ENCODE results near the gene TMEM150B.

The TMEM150B gene

DNA sequence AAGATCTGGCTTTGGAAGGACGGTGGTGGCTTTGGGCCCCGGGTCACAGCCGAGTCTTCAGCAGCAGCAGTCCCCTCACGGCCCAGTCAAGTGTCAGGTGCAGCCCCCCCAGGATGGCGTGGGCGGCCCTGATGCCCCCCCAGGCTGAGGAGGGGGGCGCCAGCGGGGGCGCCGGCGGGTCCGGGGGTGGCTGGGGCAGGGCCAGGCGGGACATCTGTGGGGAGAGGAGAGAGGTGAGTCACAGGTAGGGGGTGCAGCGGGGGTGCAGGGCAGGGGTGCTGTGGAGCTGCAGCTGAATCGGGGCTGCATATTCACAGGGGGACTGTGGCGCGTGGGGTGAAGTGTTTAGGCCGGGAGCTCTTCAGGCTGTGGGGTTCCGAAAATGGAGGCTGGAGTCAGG is 40.8 kb upstream of the TMEM150B start:
- H2AFZ ChIP-seq (ENCODE audit: low read depth, low read length): no peak overlapping the region
- ATAC-seq (ENCODE audit: insufficient read depth, low read depth) (no peak), DNase-seq (no peak)
- no peak overlapping the region for H3K4me2 ChIP-seq (ENCODE audit: insufficient read depth, low read length)
- no peak overlapping the region for H3K9ac ChIP-seq (ENCODE audit: low read depth, low read length)
- no peaks in the 10 kb centered on the region for H3K27me3 ChIP-seq (ENCODE audit: insufficient read depth, low read length, poor library complexity)
- no peaks in the 10 kb centered on the region for H3K36me3 ChIP-seq (ENCODE audit: insufficient read depth, low read length)
- H3K27ac ChIP-seq (ENCODE audit: low read length): no peak overlapping the region
- no peak for TF ChIP-seq EZH2 (IDR thresholded peaks at IDR 0.05; ENCODE audit: borderline replicate concordance, low read depth, low read length, severe bottlenecking)
- no peak for TF ChIP-seq CTCF (IDR thresholded peaks at IDR 0.05; ENCODE audit: borderline replicate concordance, extremely low read depth, low read length, poor library complexity, severe bottlenecking)
- H3K4me1 ChIP-seq (ENCODE audit: insufficient read depth, low read length): no peaks in the 10 kb centered on the region
- no peaks in the 10 kb centered on the region for H3K79me2 ChIP-seq (ENCODE audit: insufficient read depth, low read length)
- H3K9me3 ChIP-seq (ENCODE audit: insufficient read depth, low read length, severe bottlenecking): no peaks in the 10 kb centered on the region
- H4K20me1 ChIP-seq (ENCODE audit: insufficient read depth, low read length): no peaks in the 10 kb centered on the region
- no peak overlapping the region for H3K4me3 ChIP-seq (ENCODE audit: low read depth in 1 of 2, low read length in 2 of 2)

DNA sequence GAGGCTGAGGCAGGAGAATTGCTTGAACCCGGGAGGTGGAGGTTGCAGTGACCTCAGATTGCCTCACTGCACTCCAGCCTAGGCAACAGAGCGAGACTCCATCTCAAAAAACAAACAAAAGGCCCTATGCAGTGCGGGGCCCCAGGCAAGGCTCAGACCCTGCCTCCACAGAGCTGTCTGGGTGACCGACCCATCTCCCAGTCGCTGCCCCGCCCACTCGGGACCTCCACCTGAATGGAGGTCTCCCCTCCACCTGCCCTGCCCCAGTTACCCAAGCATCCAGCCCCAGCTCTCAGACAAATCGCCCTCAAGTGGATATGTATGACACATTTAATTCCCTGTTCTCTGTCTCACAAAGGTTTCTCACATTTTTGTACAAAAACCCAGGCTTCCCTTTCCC is 40.1 kb upstream of the TMEM150B start:
- no peak for DNase-seq
- TF ChIP-seq EZH2 (IDR thresholded peaks at IDR 0.05; ENCODE audit: borderline replicate concordance, low read depth, low read length, severe bottlenecking): no peak
- no peak for TF ChIP-seq CTCF (IDR thresholded peaks at IDR 0.05; ENCODE audit: borderline replicate concordance, extremely low read depth, low read length, poor library complexity, severe bottlenecking)
- Histone ChIP-seq H3K4me3 (ENCODE audit: low read depth in 1 of 2, low read length in 2 of 2) (no peak overlapping the region), H3K79me2 (ENCODE audit: insufficient read depth, low read length) (no peaks in the 10 kb centered on the region), H3K4me1 (ENCODE audit: insufficient read depth, low read length) (no peaks in the 10 kb centered on the region), H3K4me2 (ENCODE audit: insufficient read depth, low read length) (no peak overlapping the region), H3K9me3 (ENCODE audit: insufficient read depth, low read length, severe bottlenecking) (no peaks in the 10 kb centered on the region), H3K36me3 (ENCODE audit: insufficient read depth, low read length) (no peaks in the 10 kb centered on the region), H3K27ac (ENCODE audit: low read length) (no peak overlapping the region), H3K27me3 (ENCODE audit: insufficient read depth, low read length, poor library complexity) (no peaks in the 10 kb centered on the region), H3K9ac (ENCODE audit: low read depth, low read length) (no peak overlapping the region), H4K20me1 (ENCODE audit: insufficient read depth, low read length) (no peaks in the 10 kb centered on the region), H2AFZ (ENCODE audit: low read depth, low read length) (no peak overlapping the region)
- ATAC-seq (ENCODE audit: insufficient read depth, low read depth): no peak

DNA sequence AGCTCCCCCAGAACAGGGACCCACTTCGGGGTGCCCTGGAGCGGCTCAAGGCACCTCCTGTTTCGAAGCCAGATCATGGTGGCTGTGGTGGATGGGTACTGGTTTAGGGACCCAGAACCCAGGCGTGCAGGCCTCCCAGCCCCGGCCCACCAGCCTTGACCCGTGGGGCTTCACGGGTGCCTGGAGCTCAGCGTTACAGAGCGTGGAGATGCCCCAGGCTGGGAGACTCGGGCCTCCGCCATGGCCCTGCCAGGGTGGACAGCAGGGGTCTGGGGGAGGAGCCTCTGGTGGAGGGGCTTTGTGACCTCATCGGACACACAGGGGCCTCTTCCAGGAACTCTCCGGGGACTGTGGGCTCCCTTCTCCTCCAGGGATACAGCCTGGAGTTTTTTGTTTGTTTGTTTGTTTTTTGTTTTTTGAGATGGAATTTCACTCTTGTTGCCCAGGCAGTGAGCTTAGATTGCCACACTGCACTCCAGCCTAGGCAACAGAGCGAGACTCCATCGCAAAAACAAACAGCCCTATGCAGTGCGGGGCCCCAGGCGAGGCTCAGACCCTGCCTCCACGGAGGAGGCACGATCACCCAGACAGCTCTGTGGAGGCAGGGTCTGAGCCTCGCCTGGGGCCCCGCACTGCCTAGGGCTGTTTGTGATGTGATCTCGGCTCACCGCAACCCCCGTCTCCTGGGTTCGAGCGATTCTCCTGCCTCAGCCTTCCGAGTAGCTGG is 38.0 kb upstream of the TMEM150B start, which contains the start of gene GARIN5B:
GARIN5B (minus strand) TSS at position 271 of the 727 bp plus-strand sequence; CDS start at position 77, 194 bp downstream.
- H3K9ac ChIP-seq (ENCODE audit: low read depth, low read length): no peak within 1 kb of the TSS
- DNase-seq (no peak), ATAC-seq (ENCODE audit: insufficient read depth, low read depth) (no peak)
- H3K9me3 ChIP-seq (ENCODE audit: insufficient read depth, low read length, severe bottlenecking): no peaks in the 10 kb centered on the region
- no peaks in the 10 kb centered on the region for H3K36me3 ChIP-seq (ENCODE audit: insufficient read depth, low read length)
- TF ChIP-seq CTCF (IDR thresholded peaks at IDR 0.05; ENCODE audit: borderline replicate concordance, extremely low read depth, low read length, poor library complexity, severe bottlenecking) (no peak), EZH2 (IDR thresholded peaks at IDR 0.05; ENCODE audit: borderline replicate concordance, low read depth, low read length, severe bottlenecking) (no peak)
- H3K4me3 ChIP-seq (ENCODE audit: low read depth in 1 of 2, low read length in 2 of 2): no peak within 1 kb of the TSS
- H4K20me1 ChIP-seq (ENCODE audit: insufficient read depth, low read length): no peaks in the 10 kb centered on the region
- H2AFZ ChIP-seq (ENCODE audit: low read depth, low read length): no peak within 1 kb of the TSS
- H3K27me3 ChIP-seq (ENCODE audit: insufficient read depth, low read length, poor library complexity): no peaks in the 10 kb centered on the region
- H3K79me2 ChIP-seq (ENCODE audit: insufficient read depth, low read length): no peaks in the 10 kb centered on the region
- no peaks in the 10 kb centered on the region for H3K4me1 ChIP-seq (ENCODE audit: insufficient read depth, low read length)
- no peak within 1 kb of the TSS for H3K4me2 ChIP-seq (ENCODE audit: insufficient read depth, low read length)
- no peak within 1 kb of the TSS for H3K27ac ChIP-seq (ENCODE audit: low read length)

Data from DND-41 (cell line).